Breast epithelium (tissue), 4 donors: ENCODE results near the gene TRPV6. TPM values are rescaled to one million over a fixed set of nuclear protein-coding genes. Genes with fewer than 3 reads are reported as not detected.

Experiments
- DNase-seq, 2 donors: peaks; one replicate each; pipeline ENCODE4 v3.0.0-alpha.2; 2019; ENCODE audit warnings: low spot score in 2 of 2
- H3K27ac ChIP-seq, 2 donors: fragments of 200-600 bp; sonication (generic) in 1 of 2; one replicate each; pipeline ENCODE4 v1.5.1; 2016 to 2019; ENCODE audit warnings: mild to moderate bottlenecking in 1 of 2
- H3K27me3 ChIP-seq, 2 donors: fragments of 200-600 bp; sonication (generic) in 1 of 2; one replicate each; pipeline versions ENCODE4 v1.5.1 to v1.6.0; 2017 to 2019; ENCODE audit warnings: control low read depth in 1 of 2, mild to moderate bottlenecking in 1 of 2
- H3K36me3 ChIP-seq: fragments of 200-600 bp; one replicate; pipeline ENCODE4 v1.5.1; 2019
- H3K4me1 ChIP-seq, 2 donors: fragments of 200-600 bp; sonication (generic); one replicate each; pipeline ENCODE4 v1.5.1; 2016 to 2019; ENCODE audit warnings: control low read depth in 1 of 2
- H3K4me3 ChIP-seq, 3 donors: fragments of 200-600 bp; sonication (generic); 1 replicate in 2 of 3; 2 replicates in 1 of 3; pipeline ENCODE4 v1.5.1; 2016 to 2019; ENCODE audit warnings: mild to moderate bottlenecking in 3 of 3, moderate library complexity in 2 of 3
- H3K9me3 ChIP-seq, 2 donors: fragments of 200-600 bp; sonication (generic) in 1 of 2; one replicate each; pipeline ENCODE4 v1.5.1; 2016 to 2019; ENCODE audit warnings: control low read depth in 1 of 2
- POLR2A ChIP-seq: fragments of 450-650 bp; IDR thresholded peaks from one replicate; pipeline ENCODE4 v1.6.1; 2016; ENCODE audit warnings: antibody characterized with exemption, mild to moderate bottlenecking, moderate library complexity
- POLR2AphosphoS5 ChIP-seq, 3 donors: sonication (generic); formaldehyde crosslinking; IDR thresholded peaks; one replicate each; pipeline ENCODE4 v1.6.1; 2017; ENCODE audit warnings: antibody characterized with exemption in 3 of 3
- intact Hi-C: fragments of 100-400 bp; cut with DNase I; formaldehyde crosslinking; loops from one replicate; pipeline ENCODE4 v1.15.1; 2023; ENCODE audit warnings: low total_unique reads
- total RNA-seq, 3 donors: library from RNA; depleted of rRNA; stranded (reverse); fragments of >200 nt; gene quantifications; one replicate each; pipeline ENCODE4 v1.1.0, GENCODE V29; 2016
- TF ChIP-seq, protein P1 (sequence below), 3 donors: fragments of 450-650 bp; IDR thresholded peaks; one replicate each; pipeline ENCODE4 v1.5.1; 2016 to 2017; ENCODE audit warnings: antibody characterized with exemption in 3 of 3, mild to moderate bottlenecking in 3 of 3, moderate library complexity in 3 of 3

Gene TRPV6
- total RNA-seq, 3 donors from 2014 or later: under 0.01 to 19.8 (median 13.4) TPM

DNA sequence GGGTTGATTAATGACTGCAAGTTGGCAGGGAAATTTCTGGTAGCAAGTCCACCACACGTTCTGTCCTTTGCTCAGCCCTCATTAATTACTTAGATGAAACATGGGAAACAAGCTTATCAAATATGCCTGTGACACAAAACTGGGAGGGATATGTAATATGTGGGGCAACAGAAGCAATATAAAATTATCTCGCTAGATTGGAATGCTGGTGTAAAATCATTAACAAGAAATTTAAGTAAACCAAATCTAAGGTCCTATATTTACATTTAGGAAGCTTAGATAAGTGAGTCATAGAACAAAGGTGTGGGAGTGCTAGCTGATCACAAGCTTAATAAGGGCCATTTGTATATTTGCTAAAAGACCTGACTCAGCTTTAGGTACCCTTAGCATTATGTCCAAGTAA, 24.5 kb upstream of the TRPV6 start:
- H3K36me3 ChIP-seq: no peaks in the 10 kb centered on the region
- H3K27me3 ChIP-seq: no peaks in the 10 kb centered on the region
- H3K4me1 ChIP-seq: no peaks in the 10 kb centered on the region
- intact Hi-C loops: no loop called here
- H3K4me3 ChIP-seq: no peak overlapping the region
- TF ChIP-seq POLR2A: no peak
- TF ChIP-seq, protein P1, sequence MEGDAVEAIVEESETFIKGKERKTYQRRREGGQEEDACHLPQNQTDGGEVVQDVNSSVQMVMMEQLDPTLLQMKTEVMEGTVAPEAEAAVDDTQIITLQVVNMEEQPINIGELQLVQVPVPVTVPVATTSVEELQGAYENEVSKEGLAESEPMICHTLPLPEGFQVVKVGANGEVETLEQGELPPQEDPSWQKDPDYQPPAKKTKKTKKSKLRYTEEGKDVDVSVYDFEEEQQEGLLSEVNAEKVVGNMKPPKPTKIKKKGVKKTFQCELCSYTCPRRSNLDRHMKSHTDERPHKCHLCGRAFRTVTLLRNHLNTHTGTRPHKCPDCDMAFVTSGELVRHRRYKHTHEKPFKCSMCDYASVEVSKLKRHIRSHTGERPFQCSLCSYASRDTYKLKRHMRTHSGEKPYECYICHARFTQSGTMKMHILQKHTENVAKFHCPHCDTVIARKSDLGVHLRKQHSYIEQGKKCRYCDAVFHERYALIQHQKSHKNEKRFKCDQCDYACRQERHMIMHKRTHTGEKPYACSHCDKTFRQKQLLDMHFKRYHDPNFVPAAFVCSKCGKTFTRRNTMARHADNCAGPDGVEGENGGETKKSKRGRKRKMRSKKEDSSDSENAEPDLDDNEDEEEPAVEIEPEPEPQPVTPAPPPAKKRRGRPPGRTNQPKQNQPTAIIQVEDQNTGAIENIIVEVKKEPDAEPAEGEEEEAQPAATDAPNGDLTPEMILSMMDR (IDR thresholded peaks at IDR 0.05): no peak
- TF ChIP-seq POLR2AphosphoS5 (IDR thresholded peaks at IDR 0.05): no peak
- DNase-seq: no peak
- no peak overlapping the region for H3K27ac ChIP-seq
- H3K9me3 ChIP-seq: no peaks in the 10 kb centered on the region

DNA sequence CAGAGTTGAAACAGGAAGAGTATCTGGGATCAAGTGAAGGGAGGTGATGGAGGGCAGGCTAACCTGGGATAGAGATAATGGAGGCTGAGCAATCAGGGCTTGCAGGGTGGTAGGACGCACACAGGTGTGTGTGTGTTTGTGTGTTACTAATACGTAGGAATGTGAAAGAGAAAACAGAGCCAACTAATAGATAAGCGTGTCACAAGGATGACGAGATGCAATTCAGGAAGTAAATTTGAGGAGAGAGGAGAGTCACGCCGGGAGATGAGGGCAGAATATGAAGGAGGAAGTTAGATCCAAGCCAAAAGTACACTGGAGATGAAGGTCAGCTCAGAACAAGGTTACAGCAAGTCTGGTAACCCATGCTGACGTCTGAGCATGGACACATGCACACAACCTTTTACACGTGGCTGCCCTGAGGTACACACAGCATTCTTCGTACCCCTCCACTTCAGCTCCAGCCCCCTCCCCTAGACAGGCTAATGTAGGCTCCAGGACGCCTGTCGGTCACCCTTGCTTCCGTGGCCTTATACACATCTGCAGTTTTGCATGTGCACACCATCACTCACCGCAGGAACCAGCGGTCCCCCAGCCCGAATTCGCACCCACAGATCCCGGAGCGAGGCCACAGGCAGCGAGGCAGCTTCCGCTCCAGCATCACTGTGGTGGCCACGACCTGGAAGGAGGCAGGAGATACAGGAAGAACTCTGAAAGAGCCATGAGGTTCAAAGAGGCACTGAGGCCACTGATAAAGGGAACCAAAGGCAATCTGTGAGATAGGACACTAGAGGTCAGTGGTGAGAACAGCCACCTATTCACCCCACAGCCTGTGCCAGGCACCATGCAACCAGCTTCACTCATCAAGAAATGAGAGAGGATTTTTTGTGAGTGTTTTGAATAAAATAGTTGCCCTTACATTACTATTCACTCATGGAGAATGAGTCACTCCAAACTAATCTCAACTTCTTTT, 23.7 kb upstream of the TRPV6 start:
- intact Hi-C loops: no loop called here
- DNase-seq: no peak

GRCh38 chr7:142908290-142908689, 22.7 kb upstream of the TRPV6 start:
- intact Hi-C loops: no loop called here
- H3K4me1 ChIP-seq: no peaks in the 10 kb centered on the region
- TF ChIP-seq POLR2A (no peak), POLR2AphosphoS5 (IDR thresholded peaks at IDR 0.05) (no peak)
- TF ChIP-seq, protein P1 (IDR thresholded peaks at IDR 0.05): no peak
- no peak for DNase-seq
- no peaks in the 10 kb centered on the region for H3K27me3 ChIP-seq
- H3K9me3 ChIP-seq: peaks cover 5 to 7% of the 10 kb centered on the region in 2 donors
- peak overlapping the region in 1 of 2 donors; percentile 69 for H3K27ac ChIP-seq
- H3K36me3 ChIP-seq: no peaks in the 10 kb centered on the region
- H3K4me3 ChIP-seq: no peak overlapping the region

More for the DNA sequence above, 23.7 kb upstream of the TRPV6 start:
- TF ChIP-seq POLR2A (no peak), POLR2AphosphoS5 (IDR thresholded peaks at IDR 0.05) (no peak)
- TF ChIP-seq, protein P1 (IDR thresholded peaks at IDR 0.05): no peak
- Histone ChIP-seq H3K4me3 (no peak overlapping the region), H3K9me3 (peaks cover 4% of the 10 kb centered on the region in 2 donors), H3K36me3 (no peaks in the 10 kb centered on the region), H3K27ac (peak overlapping the region in 1 of 2 donors; percentile 69), H3K27me3 (no peaks in the 10 kb centered on the region), H3K4me1 (no peaks in the 10 kb centered on the region)

- no peak overlapping the region for H3K27ac ChIP-seq
- no peaks in the 10 kb centered on the region for H3K4me1 ChIP-seq
- no peaks in the 10 kb centered on the region for H3K36me3 ChIP-seq
- TF ChIP-seq POLR2A: no peak
- TF ChIP-seq, protein P1 (IDR thresholded peaks at IDR 0.05): no peak
- no peak for TF ChIP-seq POLR2AphosphoS5 (IDR thresholded peaks at IDR 0.05)
- peaks cover 5 to 7% of the 10 kb centered on the region in 2 donors for H3K9me3 ChIP-seq
- no peaks in the 10 kb centered on the region for H3K27me3 ChIP-seq
- no peak overlapping the region for H3K4me3 ChIP-seq
- intact Hi-C loops: no loop called here
- DNase-seq: no peak
Measured at GRCh38 chr7:142906643-142907042, 21.1 kb upstream of the TRPV6 start.

GRCh38 chr7:142905759-142906158, 20.2 kb upstream of the TRPV6 start:
- DNase-seq: no peak
- TF ChIP-seq, protein P1 (IDR thresholded peaks at IDR 0.05): no peak
- no peak for TF ChIP-seq POLR2AphosphoS5 (IDR thresholded peaks at IDR 0.05)
- no peak for TF ChIP-seq POLR2A
- intact Hi-C loops: no loop called here
- Histone ChIP-seq H3K36me3 (no peaks in the 10 kb centered on the region), H3K27ac (no peak overlapping the region), H3K4me1 (no peaks in the 10 kb centered on the region), H3K4me3 (no peak overlapping the region), H3K9me3 (peaks cover 5 to 7% of the 10 kb centered on the region in 2 donors), H3K27me3 (no peaks in the 10 kb centered on the region)
